PFSK-1 (cell line): ENCODE measurements around the gene FAM47C. TPM values are rescaled to one million over a fixed set of nuclear protein-coding genes. Genes with fewer than 3 reads are reported as not detected.
"Not testable (repeated sequence)": the region's sequence is repeated elsewhere in the genome, so short reads cannot be mapped to it uniquely, and the experiment has no call there.

Experiments used
- FOXP2 ChIP-seq: optimal IDR thresholded peaks from 2 replicates; pipeline ENCODE3; 2011; ENCODE audit warnings: borderline replicate concordance, control low read depth, inconsistent platforms; ENCODE audit not compliant: insufficient read depth; ENCODE audit errors: extremely low read length, extremely low read depth
- POLR2AphosphoS5 ChIP-seq: IDR thresholded peaks from 2 replicates; pipeline ENCODE4 v1.6.1; 2012; ENCODE audit warnings: low read depth, mild to moderate bottlenecking, control low read depth, low read length, moderate library complexity
- REST ChIP-seq, 2 experiments: IDR thresholded peaks; 2 replicates each; pipeline versions ENCODE4 v1.6.1 to v1.8.0; 2011 to 2012; ENCODE audit warnings: low read depth in 2 of 2, low read length in 2 of 2, control low read depth in 1 of 2, inconsistent platforms in 1 of 2, mild to moderate bottlenecking in 1 of 2, moderate library complexity in 1 of 2; ENCODE audit not compliant: insufficient read depth in 1 of 2
- SIN3A ChIP-seq: IDR thresholded peaks from 2 replicates; pipeline ENCODE4 v1.6.1; 2012; ENCODE audit warnings: mild to moderate bottlenecking, low read length, moderate library complexity, borderline replicate concordance; ENCODE audit not compliant: insufficient read depth
- TAF1 ChIP-seq: IDR thresholded peaks from 2 replicates; pipeline ENCODE4 v1.6.1; 2012; ENCODE audit warnings: low read length, control low read depth, borderline replicate concordance; ENCODE audit not compliant: insufficient read depth
- polyA plus RNA-seq: library from polyadenylated mRNA; unstranded; fragments of >200 nt; gene quantifications from one replicate; pipeline ENCODE4 v1.2.1, GENCODE V29; 2012; ENCODE audit warnings: low read depth, missing spikeins; ENCODE audit not compliant: insufficient read length

Gene FAM47C
- not detected for polyA plus RNA-seq

GRCh38 chrX:37008182-37008581 lies at the start of gene FAM47C:
Gene FAM47C, plus strand, starts transcription at chrX:37008366. Its CDS starts 45 bp downstream, at chrX:37008411.
- not testable (repeated sequence) for TF ChIP-seq FOXP2; TAF1; REST (IDR thresholded peaks at IDR 0.05; ENCODE audit: insufficient read depth in 1 of 2, low read depth in 2 of 2, low read length in 2 of 2)

DNA sequence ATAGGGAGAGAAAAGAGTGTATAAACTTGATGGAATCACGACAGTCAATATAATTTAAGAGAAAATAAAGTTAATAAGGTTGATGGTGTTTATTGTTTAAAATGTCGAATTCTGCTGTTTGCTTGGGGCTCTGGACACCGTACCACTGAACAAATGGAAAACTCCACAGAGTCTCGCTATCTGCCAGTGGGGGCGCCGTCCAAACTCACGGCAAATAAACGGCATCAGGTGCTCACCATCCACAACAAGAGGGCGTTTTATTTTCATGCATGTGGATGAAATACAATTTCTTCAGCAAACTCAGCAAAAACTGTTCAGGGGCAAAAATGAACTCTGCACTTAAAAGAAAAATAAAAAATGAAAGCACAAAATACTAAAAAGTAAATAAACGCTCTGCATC lies 46.6 kb upstream of the FAM47C start:
- no peak for TF ChIP-seq REST (IDR thresholded peaks at IDR 0.05; ENCODE audit: insufficient read depth in 1 of 2, low read depth in 2 of 2, low read length in 2 of 2)
- TF ChIP-seq TAF1, result no peak
- no peak for TF ChIP-seq FOXP2
- TF ChIP-seq SIN3A, result no peak
- TF ChIP-seq POLR2AphosphoS5, result no peak

- TF ChIP-seq FOXP2, result no peak
- TF ChIP-seq REST (IDR thresholded peaks at IDR 0.05; ENCODE audit: insufficient read depth in 1 of 2, low read depth in 2 of 2, low read length in 2 of 2), result no peak
- no peak for TF ChIP-seq TAF1
- TF ChIP-seq SIN3A, result no peak
- TF ChIP-seq POLR2AphosphoS5, result no peak
Measured at GRCh38 chrX:36963069-36963808, 44.9 kb upstream of the FAM47C start.

DNA sequence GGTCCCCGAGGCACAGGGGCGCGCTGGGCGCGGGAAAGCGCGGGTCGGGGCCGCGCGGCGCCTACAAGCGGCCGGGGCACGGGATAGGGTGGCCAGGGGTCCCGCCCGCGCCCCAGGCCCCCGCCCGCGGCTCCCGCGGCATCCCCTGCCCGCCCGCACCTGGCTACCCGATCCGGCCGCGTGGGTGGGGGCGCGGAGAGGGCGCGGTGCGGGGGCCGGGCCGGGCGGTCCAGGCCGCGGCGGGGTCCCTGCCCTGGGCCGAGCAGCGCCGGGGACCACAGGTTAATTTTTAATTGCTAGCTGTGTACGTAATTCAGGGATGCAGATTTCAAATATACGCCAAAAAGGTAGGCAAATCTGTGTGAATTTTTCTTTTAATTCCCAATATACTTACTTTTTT lies 44.3 kb upstream of the FAM47C start:
- TF ChIP-seq REST (IDR thresholded peaks at IDR 0.05; ENCODE audit: insufficient read depth in 1 of 2, low read depth in 2 of 2, low read length in 2 of 2) (no peak), SIN3A (no peak), POLR2AphosphoS5 (no peak), TAF1 (no peak), FOXP2 (no peak)

DNA sequence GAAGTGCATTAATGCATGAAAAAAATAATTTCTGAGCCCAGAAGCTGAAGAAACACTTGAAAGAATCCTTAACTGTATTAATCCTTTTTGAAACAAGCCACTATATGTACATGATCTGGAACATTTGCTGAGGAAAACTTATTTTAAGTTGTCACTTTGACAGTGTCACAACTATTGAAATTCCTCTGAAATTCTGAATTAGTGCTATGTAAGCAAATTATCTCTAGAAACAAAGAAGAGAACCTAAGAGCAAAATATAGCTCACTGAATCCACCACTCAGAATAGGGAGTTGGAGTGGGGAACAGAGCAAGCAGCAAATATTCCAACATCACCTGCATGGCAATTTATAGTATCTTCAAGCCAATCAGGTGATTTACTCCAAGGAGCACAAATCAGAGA lies 34.6 kb upstream of the FAM47C start:
- TF ChIP-seq SIN3A (no peak), REST (IDR thresholded peaks at IDR 0.05; ENCODE audit: insufficient read depth in 1 of 2, low read depth in 2 of 2, low read length in 2 of 2) (no peak), POLR2AphosphoS5 (no peak), FOXP2 (no peak), TAF1 (no peak)
